HepG2 (cell line): ENCODE results near the gene TAF11. TPM values are rescaled to one million over a fixed set of nuclear protein-coding genes. Genes with fewer than 3 reads are reported as not detected.

ENCODE experiments used
- ATAC-seq: fragments of 200-7000 bp; cut with Tn5 transposase; 3 replicates; pipeline ENCODE4 v1.9.1; 2020; ENCODE audit warnings: mild to moderate bottlenecking, moderate library complexity
- BruUV-seq: library from RNA; stranded (reverse); fragments of 400-500 nt; replicated peaks from 2 replicates; lab custom pipeline; 2021; lab: Mats Ljungman, UMichigan
- CTCF ChIA-PET: fragments of 300-600 bp; formaldehyde crosslinking; extraction: SDS; loops from one replicate; lab custom pipeline; 2021; ENCODE audit warnings: low total read pairs, inconsistent platforms, low intra/inter-chr PET ratio; lab: Yijun Ruan, JAX
- POLR2A ChIA-PET: fragments of 350-600 bp; sonication (Branson Sonifier 250); formaldehyde crosslinking; loops from one replicate; lab custom pipeline; 2020; ENCODE audit warnings: antibody characterized with exemption, inconsistent platforms; lab: Yijun Ruan, JAX
- DNase-seq: peaks from one replicate; pipeline ENCODE4 v3.0.0-alpha.2; 2015; ENCODE audit warnings: low spot score
- FAIRE-seq: peaks from 3 replicates; lab custom pipeline; 2011; peaks lifted over from hg19 to GRCh38; lab: Jason Lieb, UNC
- H2AFZ ChIP-seq: one replicate; pipeline ENCODE4 v1.6.1; 2011; ENCODE audit warnings: low read length, inconsistent platforms
- H3K27ac ChIP-seq: fragments of 300-600 bp; 3 replicates; pipeline ENCODE4 v1.8.0; 2011; ENCODE audit warnings: mixed run types, mild to moderate bottlenecking, mixed read lengths, low read length, inconsistent platforms; ENCODE audit not compliant: insufficient read depth; ENCODE audit errors: extremely low read length
- H3K27me3 ChIP-seq, 2 experiments: fragments of 200-600 bp in 1 of 2; 2 replicates in 1 of 2; 3 replicates in 1 of 2; pipeline versions ENCODE4 v1.6.0 to v1.8.0; 2011; ENCODE audit warnings: low read length in 2 of 2, mild to moderate bottlenecking in 2 of 2, moderate library complexity in 2 of 2, inconsistent platforms in 1 of 2; ENCODE audit not compliant: insufficient read depth in 2 of 2, control insufficient read depth in 1 of 2
- H3K36me3 ChIP-seq, 2 experiments: fragments of 200-600 bp in 1 of 2; replicated peaks in 1 of 2; 2 replicates in 1 of 2; 3 replicates in 1 of 2; pipeline versions ENCODE4 v1.5.1 to v1.8.0; 2011; ENCODE audit warnings: low read length in 2 of 2, inconsistent platforms in 1 of 2; ENCODE audit not compliant: insufficient read depth in 2 of 2, control insufficient read depth in 1 of 2
- H3K4me1 ChIP-seq: 2 replicates; pipeline ENCODE4 v1.5.1; 2012; ENCODE audit warnings: low read length, inconsistent platforms; ENCODE audit not compliant: insufficient read depth
- H3K4me2 ChIP-seq: 2 replicates; pipeline ENCODE4 v1.6.0; 2011; ENCODE audit warnings: low read depth, low read length, inconsistent platforms
- H3K4me3 ChIP-seq, 3 experiments: fragments of 200-600 bp in 1 of 3; sonication (generic), shearing (Covaris generic) in 1 of 3; replicated peaks in 1 of 3; 2 replicates each; pipeline ENCODE4 v1.5.1; 2011 to 2016; ENCODE audit warnings: low read length in 3 of 3, inconsistent platforms in 2 of 3, low read depth in 2 of 3, mild to moderate bottlenecking in 2 of 3, control low read depth in 1 of 3, mixed read lengths in 1 of 3; ENCODE audit not compliant: insufficient read depth in 1 of 3
- H3K79me2 ChIP-seq: one replicate; pipeline ENCODE4 v1.6.1; 2011; ENCODE audit warnings: low read length, inconsistent platforms; ENCODE audit not compliant: insufficient read depth
- H3K9ac ChIP-seq: 2 replicates; pipeline ENCODE4 v1.6.0; 2011; ENCODE audit warnings: mild to moderate bottlenecking, low read depth, low read length, inconsistent platforms; ENCODE audit not compliant: insufficient read depth
- H3K9me3 ChIP-seq: 2 replicates; pipeline ENCODE4 v1.5.1; 2012; ENCODE audit warnings: mild to moderate bottlenecking, low read length
- H4K20me1 ChIP-seq: 2 replicates; pipeline ENCODE4 v1.6.0; 2011; ENCODE audit warnings: inconsistent platforms, mild to moderate bottlenecking, low read length, moderate library complexity; ENCODE audit not compliant: insufficient read depth
- ESRRA ChIP-seq: sonication (generic); formaldehyde crosslinking; IDR thresholded peaks from 2 replicates; pipeline ENCODE4 v1.5.1; 2020; ENCODE audit warnings: mild to moderate bottlenecking, low read depth, missing genetic modification reagents
- NFE2L2 ChIP-seq: fragments of 150-350 bp; IDR thresholded peaks from 2 replicates; pipeline ENCODE4 v1.6.1; 2014; ENCODE audit warnings: low read length
- RFXANK ChIP-seq: IDR thresholded peaks from 2 replicates; pipeline ENCODE4 v1.6.1; 2016
- STAT5B ChIP-seq: sonication (generic); formaldehyde crosslinking; IDR thresholded peaks from 2 replicates; pipeline ENCODE4 v1.4.0; 2020; ENCODE audit warnings: missing genetic modification reagents
- TBX2 ChIP-seq: sonication (generic); formaldehyde crosslinking; IDR thresholded peaks from 2 replicates; pipeline ENCODE4 v1.5.0; 2020; ENCODE audit warnings: missing genetic modification reagents, mild to moderate bottlenecking, borderline replicate concordance
- ZHX1 ChIP-seq: sonication (generic); formaldehyde crosslinking; IDR thresholded peaks from 2 replicates; pipeline ENCODE4 v1.8.1; 2022; ENCODE audit warnings: low read depth, mild to moderate bottlenecking, missing genetic modification reagents
- ZNF143 ChIP-seq: sonication (generic); formaldehyde crosslinking; IDR thresholded peaks from 2 replicates; pipeline ENCODE4 v1.4.0; 2020; ENCODE audit warnings: missing genetic modification reagents
- ZNF30 ChIP-seq: sonication (generic); formaldehyde crosslinking; IDR thresholded peaks from 2 replicates; pipeline ENCODE4 v1.5.0; 2020; ENCODE audit warnings: mild to moderate bottlenecking, missing genetic modification reagents
- ZNF510 ChIP-seq: sonication (generic); formaldehyde crosslinking; IDR thresholded peaks from 2 replicates; pipeline ENCODE4 v1.4.0; 2020; ENCODE audit warnings: low read depth, mild to moderate bottlenecking, missing genetic modification reagents
- ZNF563 ChIP-seq: sonication (generic); formaldehyde crosslinking; IDR thresholded peaks from 2 replicates; pipeline ENCODE4 v1.8.0; 2022; ENCODE audit warnings: mild to moderate bottlenecking, moderate library complexity, missing genetic modification reagents
- ZNF746 ChIP-seq: sonication (generic); formaldehyde crosslinking; IDR thresholded peaks from 2 replicates; pipeline ENCODE4 v1.8.0; 2022; ENCODE audit warnings: mild to moderate bottlenecking, missing genetic modification reagents
- WGBS: methylation state at CpG from one replicate; pipeline ENCODE4 v1.1.6; 2017; ENCODE audit warnings: low lambda C conversion rate; 5-methylcytosine and 5-hydroxymethylcytosine counted together
- in situ Hi-C: cut with HindIII; loops from 2 replicates; pipeline ENCODE4 v1.10.0; 2017; ENCODE audit warnings: low pct_unique_long_range_greater_than_20kb; ENCODE audit not compliant: extremely low pct_ligation_motif_present
- intact Hi-C: fragments of 100-400 bp; cut with micrococcal nuclease; formaldehyde crosslinking; loops from one replicate; pipeline ENCODE4 v1.10.0; 2022; ENCODE audit not compliant: unreplicated experiment
- polyA plus RNA-seq, 8 experiments: library from polyadenylated mRNA; depleted of rRNA in 3 of 8; stranded (reverse) in 7 of 8; unstranded in 1 of 8; fragments of >200 nt; fragmentation: Illumina TruSeq in 4 of 8; extraction: Trizol in 4 of 8; gene quantifications; 2 replicates each; pipeline versions ENCODE4 v1.2.1 to v1.2.3, GENCODE V29; 2011 to 2016; ENCODE audit warnings: low read depth in 4 of 8, missing spikeins in 1 of 8, mixed read lengths in 1 of 8; ENCODE audit not compliant: insufficient read depth in 1 of 8
- total RNA-seq, 5 experiments: library from RNA; depleted of rRNA; stranded (reverse); fragments of >200 nt; fragmentation: Illumina TruSeq; extraction: Trizol; gene quantifications; 2 replicates each; pipeline ENCODE4 v1.2.3, GENCODE V29; 2016; ENCODE audit warnings: low read depth in 1 of 5
- TF ChIP-seq, protein P1 (sequence below): sonication (generic); formaldehyde crosslinking; IDR thresholded peaks from 2 replicates; pipeline ENCODE4 v1.4.0; 2020; ENCODE audit warnings: mild to moderate bottlenecking, missing genetic modification reagents

The TAF11 gene
- total and polyA plus RNA-seq, 2 of the 13 experiments (the other 11 are each of a cell fraction or from before 2014, with no cell fraction given): 35.4 to 73.6 TPM

DNA sequence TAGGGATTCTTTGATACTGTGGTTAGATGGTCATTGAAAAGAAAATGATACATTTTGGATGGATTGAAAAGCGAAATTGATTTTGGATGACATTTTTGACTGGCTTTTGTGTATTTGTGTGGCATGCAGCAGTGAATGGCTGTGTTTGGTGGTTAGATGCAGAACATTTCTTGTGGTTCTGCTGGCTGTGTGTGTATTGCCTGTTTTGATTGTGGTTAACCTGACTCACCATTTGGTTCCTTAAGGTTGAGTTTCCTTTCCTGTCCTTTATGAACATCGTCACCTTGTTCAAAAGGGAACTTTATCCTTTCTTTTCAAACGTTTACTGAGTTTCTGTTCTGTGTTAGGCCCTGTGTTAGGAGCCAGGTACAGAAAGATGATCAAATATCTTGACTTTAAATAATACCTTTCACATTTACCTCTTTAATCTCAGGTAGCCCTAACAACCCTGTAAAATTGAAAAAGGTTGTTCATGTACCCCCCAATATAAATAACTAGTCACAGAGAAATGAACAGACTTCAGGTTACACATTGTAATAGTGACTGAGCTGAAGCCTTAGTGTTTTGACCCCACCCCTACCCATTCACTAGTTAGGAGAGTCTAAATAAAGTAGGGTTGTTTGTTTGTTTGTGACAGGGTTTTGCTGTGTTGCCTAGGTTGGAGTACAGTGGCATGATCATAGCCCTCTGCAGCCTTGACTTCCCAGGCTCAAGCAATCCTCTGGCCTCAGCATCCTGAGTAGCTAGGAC, 25.0 kb upstream of the TAF11 start:
- CTCF ChIA-PET: no interaction called here
- no peaks in the 10 kb centered on the region for H4K20me1 ChIP-seq
- TF ChIP-seq, protein P1, sequence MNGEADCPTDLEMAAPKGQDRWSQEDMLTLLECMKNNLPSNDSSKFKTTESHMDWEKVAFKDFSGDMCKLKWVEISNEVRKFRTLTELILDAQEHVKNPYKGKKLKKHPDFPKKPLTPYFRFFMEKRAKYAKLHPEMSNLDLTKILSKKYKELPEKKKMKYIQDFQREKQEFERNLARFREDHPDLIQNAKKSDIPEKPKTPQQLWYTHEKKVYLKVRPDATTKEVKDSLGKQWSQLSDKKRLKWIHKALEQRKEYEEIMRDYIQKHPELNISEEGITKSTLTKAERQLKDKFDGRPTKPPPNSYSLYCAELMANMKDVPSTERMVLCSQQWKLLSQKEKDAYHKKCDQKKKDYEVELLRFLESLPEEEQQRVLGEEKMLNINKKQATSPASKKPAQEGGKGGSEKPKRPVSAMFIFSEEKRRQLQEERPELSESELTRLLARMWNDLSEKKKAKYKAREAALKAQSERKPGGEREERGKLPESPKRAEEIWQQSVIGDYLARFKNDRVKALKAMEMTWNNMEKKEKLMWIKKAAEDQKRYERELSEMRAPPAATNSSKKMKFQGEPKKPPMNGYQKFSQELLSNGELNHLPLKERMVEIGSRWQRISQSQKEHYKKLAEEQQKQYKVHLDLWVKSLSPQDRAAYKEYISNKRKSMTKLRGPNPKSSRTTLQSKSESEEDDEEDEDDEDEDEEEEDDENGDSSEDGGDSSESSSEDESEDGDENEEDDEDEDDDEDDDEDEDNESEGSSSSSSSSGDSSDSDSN (CRISPR knock-in tag): no peak
- no peak for TF ChIP-seq ZNF563 (CRISPR knock-in tag)
- TF ChIP-seq ZNF143 (CRISPR knock-in tag): no peak
- no peak for TF ChIP-seq ZNF510 (CRISPR knock-in tag)
- no peak for TF ChIP-seq NFE2L2
- TF ChIP-seq ZNF746 (CRISPR knock-in tag): no peak
- no peak for TF ChIP-seq STAT5B (CRISPR knock-in tag)
- no peak for TF ChIP-seq ZNF30 (CRISPR knock-in tag)
- no peak for TF ChIP-seq ESRRA
- no peak for TF ChIP-seq ZHX1
- no peak for TF ChIP-seq RFXANK (CRISPR knock-in tag)
- TF ChIP-seq TBX2 (CRISPR knock-in tag): no peak
- TF ChIP-seq, all 625 proteins: peak for 0
- no TSS peak for BruUV-seq
- H3K9me3 ChIP-seq: no peaks in the 10 kb centered on the region
- no peaks in the 10 kb centered on the region; a peak in 1 of 5 replicates for H3K36me3 ChIP-seq
- FAIRE-seq: no peak
- intact Hi-C loops: no loop called here
- POLR2A ChIA-PET: no interaction called here
- no peak for ATAC-seq
- no peak overlapping the region for H3K9ac ChIP-seq
- no peaks in the 10 kb centered on the region for H3K27me3 ChIP-seq
- in situ Hi-C loops: no loop called here
- DNase-seq: no peak
- no peak overlapping the region for H2AFZ ChIP-seq
- 84% methylated on average over 3 of the region's 3 CpGs for WGBS
- H3K4me1 ChIP-seq: peaks cover 16% of the 10 kb centered on the region
- H3K79me2 ChIP-seq: peaks cover 36% of the 10 kb centered on the region
- H3K4me3 ChIP-seq: no peak overlapping the region
- H3K4me2 ChIP-seq: no peak overlapping the region
- H3K27ac ChIP-seq: no peak overlapping the region
